ENCODE data around the gene PCDHA8.
"Not testable (repeated sequence)": the region's sequence is repeated elsewhere in the genome, so short reads cannot be mapped to it uniquely, and the experiment has no call there.

PCDHA8 gene

GRCh38 chr5:140870221-140871201 is 29.5 kb downstream of the PCDHA8 start:
- DNase-seq = no peak

DNA sequence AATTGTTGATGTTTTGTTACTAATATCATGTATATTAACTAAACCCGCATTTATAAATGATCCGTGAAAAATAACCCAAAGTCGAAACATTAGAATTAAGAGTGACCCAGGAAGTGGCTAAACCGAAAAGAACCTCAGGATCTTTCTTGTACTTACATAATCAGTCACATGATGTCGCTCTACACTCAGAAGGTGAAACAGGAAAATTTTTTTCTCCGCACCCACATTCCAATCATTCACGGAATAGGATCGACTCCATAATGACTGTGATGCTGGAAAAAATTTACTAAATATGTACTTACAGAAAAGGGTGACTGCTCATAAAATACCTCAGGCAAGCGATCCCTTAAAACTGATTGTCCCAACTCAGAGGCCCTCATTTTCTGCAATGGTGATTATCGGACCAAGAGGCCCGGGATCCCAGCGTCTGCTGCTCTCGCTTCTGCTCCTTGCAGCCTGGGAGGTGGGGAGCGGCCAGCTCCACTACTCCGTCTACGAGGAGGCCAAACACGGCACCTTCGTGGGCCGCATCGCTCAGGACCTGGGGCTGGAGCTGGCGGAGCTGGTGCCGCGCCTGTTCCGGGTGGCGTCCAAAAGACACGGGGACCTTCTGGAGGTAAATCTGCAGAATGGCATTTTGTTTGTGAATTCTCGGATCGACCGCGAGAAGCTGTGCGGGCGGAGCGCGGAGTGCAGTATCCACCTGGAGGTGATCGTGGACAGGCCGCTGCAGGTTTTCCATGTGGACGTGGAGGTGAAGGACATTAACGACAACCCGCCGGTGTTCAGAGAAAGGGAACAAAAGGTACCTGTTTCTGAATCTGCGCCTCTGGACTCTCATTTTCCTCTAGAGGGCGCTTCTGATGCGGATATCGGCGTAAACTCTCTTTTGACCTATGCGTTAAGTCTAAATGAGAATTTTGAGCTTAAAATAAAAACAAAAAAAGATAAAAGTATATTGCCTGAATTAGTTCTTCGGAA is 34.4 kb downstream of the PCDHA8 start, which contains the start of gene PCDHA12:
PCDHA12 (plus strand) TSS at position 224 of the 981 bp plus-strand sequence; CDS start at position 389, 165 bp downstream.
- DNase-seq = no peak

GRCh38 chr5:140876541-140877261 is 35.7 kb downstream of the PCDHA8 start:
- not testable (repeated sequence) for DNase-seq

- DNase-seq = no peak
These were observed 36.2 kb downstream of the PCDHA8 start for GRCh38 chr5:140877262-140877581.

DNA sequence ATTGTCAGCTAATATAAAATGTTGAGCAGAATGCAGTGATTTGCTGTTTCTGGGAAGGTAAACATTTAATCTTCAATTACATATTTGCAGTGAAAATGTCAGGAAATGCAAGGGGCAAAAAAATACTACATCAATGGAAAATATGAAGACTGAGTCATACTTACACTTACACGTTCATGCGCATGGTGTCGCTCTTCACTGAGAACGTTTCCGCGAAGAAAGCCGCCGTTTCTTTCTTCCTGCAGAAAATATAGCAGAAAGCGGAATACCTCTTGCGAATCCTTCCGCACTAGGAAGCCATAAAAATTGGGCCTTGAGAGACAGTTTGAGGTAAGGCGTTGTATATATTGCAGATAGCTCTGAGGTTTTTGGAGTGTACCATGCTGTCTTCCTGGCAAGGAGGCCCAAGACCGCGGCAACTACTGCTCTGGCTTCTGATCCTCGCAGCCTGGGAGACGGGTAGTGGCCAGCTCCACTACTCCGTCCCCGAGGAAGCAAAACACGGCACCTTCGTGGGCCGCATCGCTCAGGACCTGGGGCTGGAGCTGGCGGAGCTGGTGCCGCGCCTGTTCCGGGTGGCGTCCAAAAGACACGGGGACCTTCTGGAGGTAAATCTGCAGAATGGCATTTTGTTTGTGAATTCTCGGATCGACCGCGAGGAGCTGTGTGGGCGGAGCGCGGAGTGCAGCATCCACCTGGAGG is 41.1 kb downstream of the PCDHA8 start, which contains the start of gene PCDHA13:
PCDHA13 (plus strand) TSS at position 236 of the 702 bp plus-strand sequence; CDS start at position 381, 145 bp downstream.
- no peak for DNase-seq

- no peak for DNase-seq
These were observed 41.6 kb downstream of the PCDHA8 start for GRCh38 chr5:140882591-140882899.

DNA sequence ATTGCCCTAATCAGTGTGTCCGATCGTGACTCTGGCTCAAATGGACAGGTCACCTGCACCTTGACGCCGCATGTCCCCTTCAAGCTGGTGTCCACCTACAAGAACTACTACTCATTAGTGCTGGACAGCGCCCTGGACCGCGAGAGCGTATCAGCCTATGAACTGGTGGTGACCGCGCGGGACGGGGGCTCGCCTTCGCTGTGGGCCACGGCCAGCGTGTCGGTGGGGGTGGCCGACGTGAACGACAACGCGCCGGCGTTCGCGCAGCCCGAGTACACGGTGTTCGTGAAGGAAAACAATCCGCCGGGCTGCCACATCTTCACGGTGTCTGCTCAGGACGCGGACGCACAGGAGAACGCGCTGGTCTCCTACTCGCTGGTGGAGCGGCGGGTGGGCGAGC is 42.4 kb downstream of the PCDHA8 start:
- no peak for DNase-seq

DNA sequence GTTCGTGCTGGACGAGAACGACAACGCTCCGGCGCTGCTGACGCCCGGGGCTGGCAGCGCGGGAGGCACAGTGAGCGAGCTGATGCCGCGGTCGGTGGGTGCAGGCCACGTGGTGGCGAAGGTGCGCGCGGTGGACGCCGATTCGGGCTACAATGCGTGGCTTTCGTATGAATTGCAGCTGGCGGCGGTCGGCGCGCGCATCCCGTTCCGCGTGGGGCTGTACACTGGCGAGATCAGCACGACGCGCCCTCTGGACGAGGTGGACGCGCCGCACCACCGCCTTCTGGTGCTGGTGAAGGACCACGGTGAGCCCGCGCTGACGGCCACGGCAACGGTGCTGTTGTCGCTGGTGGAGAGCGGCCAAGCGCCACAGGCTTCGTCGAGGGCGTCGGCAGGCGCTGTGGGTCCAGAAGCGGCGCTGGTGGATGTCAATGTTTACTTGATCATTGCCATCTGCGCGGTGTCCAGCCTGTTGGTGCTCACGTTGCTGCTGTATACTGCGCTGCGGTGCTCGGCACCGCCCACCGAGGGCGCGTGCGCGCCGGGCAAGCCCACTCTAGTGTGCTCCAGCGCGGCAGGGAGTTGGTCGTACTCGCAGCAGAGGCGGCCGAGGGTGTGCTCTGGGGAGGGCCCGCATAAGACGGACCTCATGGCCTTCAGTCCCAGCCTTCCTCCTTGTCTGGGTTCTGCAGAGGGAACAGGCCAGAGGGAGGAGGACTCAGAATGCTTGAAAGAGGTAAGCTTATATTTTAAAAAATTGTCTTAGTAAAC is 43.1 kb downstream of the PCDHA8 start:
- no peak for DNase-seq
